HCT116 (cell line): Measurements from ENCODE around the gene NELL1. TPM values are rescaled to one million over a fixed set of nuclear protein-coding genes. Genes with fewer than 3 reads are reported as not detected.

Experiments
- ATAC-seq: fragments of 200-7000 bp; cut with Tn5 transposase; 2 replicates; pipeline ENCODE4 v1.9.1; 2020; ENCODE audit warnings: mild to moderate bottlenecking, moderate library complexity
- BruUV-seq: library from RNA; stranded (reverse); fragments of 400-500 nt; replicated peaks from 2 replicates; lab custom pipeline; 2021; lab: Mats Ljungman, UMichigan
- CTCF ChIA-PET: fragments of 300-600 bp; sonication (Branson Sonifier 250); formaldehyde crosslinking; loops from one replicate; lab custom pipeline; 2021; ENCODE audit warnings: antibody characterized with exemption; lab: Charles Lee
- POLR2A ChIA-PET: fragments of 300-600, 350-600 bp; sonication (Branson Sonifier 250); formaldehyde crosslinking; loops from one replicate; lab custom pipeline; 2021; ENCODE audit warnings: antibody characterized with exemption; lab: Charles Lee
- RAD21 ChIA-PET, 2 experiments: fragments of 300-600 bp; sonication (Branson Sonifier 250); formaldehyde crosslinking; loops; one replicate each; lab custom pipeline; 2023; ENCODE audit warnings: low total read pairs in 2 of 2; ENCODE audit not compliant: uncharacterized antibody in 2 of 2, unreplicated experiment in 2 of 2, low non-redundant PET in 1 of 2; lab: Charles Lee
- DNase-seq: peaks from one replicate; pipeline ENCODE4 v3.0.0-alpha.2; 2010; ENCODE audit warnings: low read depth, low spot score
- H2AFZ ChIP-seq: fragments of 200-600 bp; shearing (Covaris generic), sonication (generic); 2 replicates; pipeline ENCODE4 v1.6.1; 2017; ENCODE audit warnings: low read depth, mixed run types, mixed read lengths, antibody characterized with exemption, low read length; ENCODE audit not compliant: poor library complexity, severe bottlenecking
- H3K27ac ChIP-seq: 2 replicates; pipeline ENCODE4 v1.5.1; 2012; ENCODE audit warnings: low read depth, low read length
- H3K27me3 ChIP-seq: fragments of 200-600 bp; sonication (generic); 2 replicates; pipeline ENCODE4 v1.6.1; 2016; ENCODE audit warnings: mixed run types, low read length, mixed read lengths; ENCODE audit not compliant: insufficient read depth
- H3K36me3 ChIP-seq, 2 experiments: fragments of 200-500 bp in 1 of 2; fragments of 200-600 bp in 1 of 2; sonication (Bioruptor generic) in 1 of 2; sonication (generic) in 1 of 2; 2 replicates each; pipeline versions ENCODE4 v1.5.1 to v1.6.1; 2014 to 2016; ENCODE audit warnings: low read length in 2 of 2, inconsistent platforms in 1 of 2, mixed read lengths in 1 of 2, mixed run types in 1 of 2; ENCODE audit not compliant: insufficient read depth in 2 of 2, control insufficient read depth in 1 of 2
- H3K4me1 ChIP-seq, 2 experiments: fragments of 200-600 bp in 1 of 2; sonication (generic) in 1 of 2; 2 replicates each; pipeline versions ENCODE4 v1.5.1 to v1.6.1; 2012 to 2017; ENCODE audit warnings: low read length in 2 of 2, inconsistent platforms in 1 of 2, mild to moderate bottlenecking in 1 of 2, mixed read lengths in 1 of 2, mixed run types in 1 of 2, moderate library complexity in 1 of 2; ENCODE audit not compliant: insufficient read depth in 2 of 2, control insufficient read depth in 1 of 2
- H3K4me2 ChIP-seq: fragments of 200-600 bp; sonication (generic); 2 replicates; pipeline ENCODE4 v1.6.1; 2017; ENCODE audit warnings: mixed run types, low read length, mixed read lengths
- H3K4me3 ChIP-seq, 2 experiments: fragments of 200-600 bp in 1 of 2; sonication (generic) in 1 of 2; replicated peaks in 1 of 2; 2 replicates each; pipeline ENCODE4 v1.5.1; 2011 to 2016; ENCODE audit warnings: low read length in 2 of 2, control low read depth in 1 of 2, low read depth in 1 of 2, mild to moderate bottlenecking in 1 of 2, mixed read lengths in 1 of 2, mixed run types in 1 of 2
- H3K79me2 ChIP-seq: fragments of 200-600 bp; sonication (generic); 2 replicates; pipeline ENCODE4 v1.6.1; 2017; ENCODE audit warnings: mild to moderate bottlenecking, mixed run types, low read length, moderate library complexity, mixed read lengths; ENCODE audit not compliant: insufficient read depth
- H3K9ac ChIP-seq: fragments of 200-600 bp; sonication (generic); 2 replicates; pipeline ENCODE4 v1.6.1; 2016; ENCODE audit warnings: low read length, mixed read lengths
- H3K9me2 ChIP-seq: fragments of 200-600 bp; sonication (generic), shearing (Covaris generic); 2 replicates; pipeline ENCODE4 v1.6.1; 2017; ENCODE audit warnings: mixed run types, mild to moderate bottlenecking, moderate library complexity; ENCODE audit not compliant: insufficient read depth
- H3K9me3 ChIP-seq, 2 experiments: fragments of 200-500 bp in 1 of 2; fragments of 200-600 bp in 1 of 2; sonication (Bioruptor generic) in 1 of 2; sonication (generic) in 1 of 2; 2 replicates each; pipeline ENCODE4 v1.6.1; 2014 to 2017; ENCODE audit warnings: low read length in 2 of 2, mixed read lengths in 2 of 2, inconsistent platforms in 1 of 2, low read depth in 1 of 2, mild to moderate bottlenecking in 1 of 2, mixed run types in 1 of 2, moderate library complexity in 1 of 2; ENCODE audit not compliant: control insufficient read depth in 1 of 2, insufficient read depth in 1 of 2
- H4K20me1 ChIP-seq: fragments of 200-600 bp; sonication (generic), shearing (Covaris generic); 2 replicates; pipeline ENCODE4 v1.6.1; 2017; ENCODE audit warnings: mixed run types, mild to moderate bottlenecking, moderate library complexity; ENCODE audit not compliant: insufficient read depth
- ATF3 ChIP-seq: IDR thresholded peaks from 2 replicates; pipeline ENCODE4 v1.6.1; 2012
- CBX3 ChIP-seq: IDR thresholded peaks from 2 replicates; pipeline ENCODE4 v1.6.1; 2012; ENCODE audit warnings: low read depth
- CEBPB ChIP-seq: IDR thresholded peaks from 2 replicates; pipeline ENCODE4 v1.6.1; 2012; ENCODE audit warnings: low read depth
- EGR1 ChIP-seq: IDR thresholded peaks from 2 replicates; pipeline ENCODE4 v1.6.1; 2012; ENCODE audit warnings: low read depth
- FOSL1 ChIP-seq: IDR thresholded peaks from 2 replicates; pipeline ENCODE4 v1.6.1; 2012; ENCODE audit warnings: low read depth
- JUND ChIP-seq: IDR thresholded peaks from 2 replicates; pipeline ENCODE4 v1.6.1; 2012
- POLR2AphosphoS5 ChIP-seq: IDR thresholded peaks from 2 replicates; pipeline ENCODE4 v1.6.1; 2011; ENCODE audit warnings: mild to moderate bottlenecking, low read depth, low read length, moderate library complexity
- RAD21 ChIP-seq: IDR thresholded peaks from 2 replicates; pipeline ENCODE4 v1.6.1; 2012; ENCODE audit warnings: low read depth, mild to moderate bottlenecking
- SIN3A ChIP-seq: IDR thresholded peaks from 2 replicates; pipeline ENCODE4 v1.6.1; 2012; ENCODE audit warnings: low read depth
- SRF ChIP-seq: IDR thresholded peaks from 2 replicates; pipeline ENCODE4 v1.6.1; 2012; ENCODE audit warnings: low read depth
- TCF7L2 ChIP-seq: IDR thresholded peaks from 2 replicates; pipeline ENCODE4 v1.7.0; 2011; ENCODE audit warnings: borderline replicate concordance, inconsistent platforms; ENCODE audit not compliant: insufficient read depth, insufficient read length; ENCODE audit errors: extremely low read depth
- YY1 ChIP-seq: IDR thresholded peaks from 2 replicates; pipeline ENCODE4 v1.6.1; 2011; ENCODE audit warnings: low read length, low read depth, moderate library complexity, mild to moderate bottlenecking; ENCODE audit not compliant: insufficient replicate concordance; ENCODE audit errors: extremely low read depth
- intact Hi-C: fragments of 100-400 bp; cut with micrococcal nuclease; formaldehyde crosslinking; loops from 2 replicates; pipeline ENCODE4 v1.10.0; 2022
- total RNA-seq: library from RNA; stranded (reverse); gene quantifications from one replicate; pipeline ENCODE4 v1.2.1, GENCODE V29; 2021; ENCODE audit not compliant: unreplicated experiment

NELL1 gene
- total RNA-seq, 1 experiment from 2014 or later = not detected

GRCh38 chr11:21475276-21475675 is 805.9 kb downstream of the NELL1 start:
- Histone ChIP-seq H3K79me2 (no peaks in the 10 kb centered on the region), H3K9me2 (no peaks in the 10 kb centered on the region), H3K36me3 (no peaks in the 10 kb centered on the region), H3K9me3 (peaks cover 3 to 12% of the 10 kb centered on the region in 2 experiments; a peak in 2 of 4 replicates), H3K27me3 (no peaks in the 10 kb centered on the region), H3K27ac (no peak overlapping the region), H4K20me1 (no peaks in the 10 kb centered on the region), H3K4me2 (no peak overlapping the region), H3K4me3 (no peak overlapping the region), H3K9ac (no peak overlapping the region), H2AFZ (no peak overlapping the region), H3K4me1 (no peaks in the 10 kb centered on the region)
- DNase-seq (no peak), ATAC-seq (no peak)
- POLR2A ChIA-PET = no interaction called here
- intact Hi-C loops = no loop called here
- TF ChIP-seq YY1 (no peak), ATF3 (no peak), SRF (no peak), CBX3 (no peak)
- RAD21 ChIA-PET = no interaction called here
- CTCF ChIA-PET = no interaction called here
- BruUV-seq = no TSS peak

- H3K9me2 ChIP-seq = no peaks in the 10 kb centered on the region
- no peaks in the 10 kb centered on the region for H4K20me1 ChIP-seq
- H3K4me3 ChIP-seq = no peak overlapping the region
- BruUV-seq = no TSS peak
- ChIA-PET RAD21 (no interaction called here), CTCF (no interaction called here), POLR2A (no interaction called here)
- no peaks in the 10 kb centered on the region for H3K36me3 ChIP-seq
- no peak overlapping the region for H3K9ac ChIP-seq
- TF ChIP-seq RAD21 (no peak), CEBPB (no peak), TCF7L2 (no peak), SIN3A (no peak), POLR2AphosphoS5 (no peak), SRF (no peak), YY1 (no peak), JUND (no peak), EGR1 (no peak), CBX3 (no peak), FOSL1 (no peak)
- DNase-seq = no peak
- no peak overlapping the region for H2AFZ ChIP-seq
- no peaks in the 10 kb centered on the region for H3K4me1 ChIP-seq
- intact Hi-C loops = no loop called here
- peaks cover 3 to 17% of the 10 kb centered on the region in 2 experiments; a peak in 2 of 4 replicates for H3K9me3 ChIP-seq
- no peak for ATAC-seq
- H3K4me2 ChIP-seq = no peak overlapping the region
- no peak overlapping the region for H3K27ac ChIP-seq
- H3K79me2 ChIP-seq = no peaks in the 10 kb centered on the region
- no peaks in the 10 kb centered on the region for H3K27me3 ChIP-seq
These were observed 807.2 kb downstream of the NELL1 start for GRCh38 chr11:21476588-21476987.
